ENCODE results near the gene NFKBIE. TPM values are rescaled to one million over a fixed set of nuclear protein-coding genes. Genes with fewer than 3 reads are reported as not detected.

NFKBIE gene
- total RNA-seq (2022; extraction: Qiagen RNA extraction; ENCODE audit: low read depth), result 9.6 to 18.6 TPM (median 11.9 TPM) in 5 replicates

DNA sequence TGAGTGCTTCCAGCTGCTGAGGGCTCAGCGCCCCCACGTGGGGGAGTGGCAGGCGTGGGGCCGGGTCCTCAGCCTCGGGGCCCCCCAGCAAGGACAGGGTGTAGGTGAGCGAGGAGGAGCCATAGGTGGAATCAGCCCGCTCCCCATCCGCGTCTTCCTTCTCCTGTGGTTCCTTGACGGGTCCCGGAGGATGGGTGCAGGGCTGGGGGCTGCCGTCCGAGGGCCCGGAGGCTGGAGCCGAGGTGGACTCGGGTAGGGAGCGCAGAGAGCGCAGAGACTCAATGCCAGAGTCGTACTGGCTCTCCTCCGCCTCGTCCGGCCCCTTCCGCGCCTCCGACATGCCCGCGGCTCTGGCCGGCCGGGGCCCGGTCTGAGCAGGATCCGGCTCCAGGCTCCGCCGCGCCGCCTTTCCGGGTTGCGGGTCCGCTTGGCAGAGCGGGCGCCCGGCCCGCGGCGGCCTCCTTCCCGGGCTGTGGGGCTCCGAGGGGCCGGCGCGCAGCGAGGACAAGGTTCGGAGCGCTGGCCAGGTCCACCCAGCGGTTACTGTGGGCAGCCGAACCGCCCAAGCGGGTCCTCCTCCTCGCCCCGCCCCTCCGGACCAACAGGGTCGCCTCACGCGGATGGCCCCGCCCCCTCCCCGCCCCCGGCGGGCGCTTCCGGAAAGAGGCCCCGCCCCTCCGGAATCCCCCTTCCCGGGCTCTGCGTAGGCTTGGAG lies at the start of gene NFKBIE:
NFKBIE (minus strand) TSS at position 545 of the 715 bp plus-strand sequence; CDS start at position 340, 205 bp downstream.

GRCh38 chr6:44312901-44313788 lies 47.8 kb upstream of the NFKBIE start, which contains the start of gene AARS2:
TSS of gene AARS2 (minus strand) at chr6:44313347. CDS start at chr6:44313323, 24 bp downstream.

GRCh38 chr6:44269921-44270525 lies 4.7 kb upstream of the NFKBIE start, which contains the start of gene TMEM151B:
TSS of gene TMEM151B (plus strand) at chr6:44270450. CDS start at chr6:44270743, 293 bp downstream.

DNA sequence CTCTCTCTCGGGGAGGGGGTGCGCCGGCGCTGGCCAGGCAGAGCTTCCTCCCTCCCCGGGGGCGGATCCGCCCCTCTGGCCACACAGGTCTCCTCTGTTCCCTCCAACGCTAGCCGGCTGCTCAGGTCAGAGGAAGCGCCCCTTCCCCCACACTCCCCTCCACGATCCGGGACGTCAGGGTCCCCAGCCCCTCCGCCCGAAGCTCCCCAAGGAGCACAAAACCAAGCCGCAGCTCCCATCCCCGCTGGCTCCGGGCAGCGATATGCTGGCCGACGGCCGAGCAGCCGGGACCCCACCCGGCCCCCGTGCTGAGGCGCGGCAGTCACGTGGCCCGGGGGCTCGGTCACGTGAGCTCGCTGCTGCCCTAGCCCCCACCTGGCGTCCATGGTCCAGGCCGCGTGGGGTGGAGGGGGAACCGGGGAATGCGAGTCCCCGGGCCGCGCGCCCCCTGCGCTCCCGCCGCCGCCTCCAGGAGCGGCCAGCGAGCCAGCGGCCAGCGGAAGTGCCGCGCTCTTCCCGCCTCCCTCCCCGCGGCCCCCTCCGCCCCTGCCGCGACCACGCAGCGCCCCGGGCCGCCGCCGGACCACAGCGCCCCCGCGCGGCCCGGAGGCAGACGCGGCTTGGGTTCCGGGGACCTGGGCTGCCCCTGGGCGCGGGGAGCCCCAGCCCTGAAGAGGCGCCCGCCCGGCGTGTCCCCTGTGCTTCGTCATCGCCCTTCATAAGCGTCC lies 8.2 kb downstream of the NFKBIE start, which contains the start of gene SLC35B2:
SLC35B2 (minus strand) TSS at position 504 of the 728 bp plus-strand sequence; CDS start at position 386, 118 bp downstream.

DNA sequence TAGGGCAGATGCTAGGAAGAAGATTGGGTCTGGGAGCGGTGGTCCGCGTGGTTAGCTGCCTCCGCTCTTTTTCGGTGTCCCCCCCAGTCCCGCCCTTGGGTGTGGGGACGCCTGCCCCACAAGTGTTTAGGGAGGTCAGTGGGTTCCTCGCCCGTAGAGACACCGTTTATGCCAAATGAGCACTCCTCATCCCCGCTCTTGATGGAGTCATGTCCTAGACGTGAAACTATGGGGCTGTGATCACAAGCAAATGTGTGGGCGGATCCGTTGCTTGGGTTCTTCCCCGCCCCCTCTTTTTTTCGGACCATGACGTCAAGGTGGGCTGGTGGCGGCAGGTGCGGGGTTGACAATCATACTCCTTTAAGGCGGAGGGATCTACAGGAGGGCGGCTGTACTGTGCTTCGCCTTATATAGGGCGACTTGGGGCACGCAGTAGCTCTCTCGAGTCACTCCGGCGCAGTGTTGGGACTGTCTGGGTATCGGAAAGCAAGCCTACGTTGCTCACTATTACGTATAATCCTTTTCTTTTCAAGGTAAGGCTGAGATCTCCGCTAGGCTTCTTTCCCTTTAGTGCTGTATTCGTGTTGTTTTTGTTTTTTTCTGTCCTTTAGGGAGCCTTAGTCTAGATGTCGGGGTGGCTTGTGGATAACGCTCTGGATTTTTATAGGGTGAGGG lies 18.6 kb downstream of the NFKBIE start, which contains the start of gene HSP90AB1:
HSP90AB1 (plus strand) TSS at position 439 of the 675 bp plus-strand sequence. CDS start 1,529 bp downstream, outside the sequence.

DNA sequence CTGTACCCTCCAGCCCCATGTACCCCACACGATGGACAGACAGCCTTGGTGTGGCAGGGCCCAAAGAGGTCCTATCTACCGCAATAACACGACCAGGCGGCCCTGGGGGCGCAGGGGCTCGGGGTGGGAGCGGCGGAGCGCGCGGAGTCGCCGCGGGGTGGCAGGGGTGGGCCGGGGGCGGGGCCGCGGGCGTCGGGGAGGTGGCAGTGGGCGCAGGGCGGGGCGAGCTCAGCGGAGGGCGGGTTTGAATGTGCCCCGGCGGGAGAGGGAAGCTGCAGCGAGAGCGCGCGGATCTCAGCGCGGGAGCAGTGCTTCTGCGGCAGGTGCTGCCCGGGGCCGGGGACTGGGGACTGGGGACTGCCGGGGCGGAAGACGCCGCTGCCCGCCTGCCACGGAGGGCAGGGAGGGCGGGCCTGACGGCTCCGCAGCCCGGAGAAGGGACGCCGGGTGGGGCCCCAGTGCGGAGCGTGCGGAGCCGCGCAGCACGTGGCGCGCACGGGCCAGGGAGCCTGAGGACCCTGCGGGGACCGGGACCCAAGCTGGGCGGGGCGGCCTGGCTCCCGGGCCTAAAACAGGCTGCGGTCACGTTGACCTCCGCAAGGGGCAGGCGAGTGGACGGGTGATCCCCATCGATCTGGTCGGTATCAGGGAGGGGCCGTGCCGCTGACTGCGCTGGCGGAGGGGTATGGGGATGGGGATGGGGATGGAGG lies 41.9 kb downstream of the NFKBIE start, which contains the start of gene SLC29A1:
SLC29A1 (plus strand) TSS at position 277 of the 710 bp plus-strand sequence. CDS start 3,719 bp downstream, outside the sequence.

DNA sequence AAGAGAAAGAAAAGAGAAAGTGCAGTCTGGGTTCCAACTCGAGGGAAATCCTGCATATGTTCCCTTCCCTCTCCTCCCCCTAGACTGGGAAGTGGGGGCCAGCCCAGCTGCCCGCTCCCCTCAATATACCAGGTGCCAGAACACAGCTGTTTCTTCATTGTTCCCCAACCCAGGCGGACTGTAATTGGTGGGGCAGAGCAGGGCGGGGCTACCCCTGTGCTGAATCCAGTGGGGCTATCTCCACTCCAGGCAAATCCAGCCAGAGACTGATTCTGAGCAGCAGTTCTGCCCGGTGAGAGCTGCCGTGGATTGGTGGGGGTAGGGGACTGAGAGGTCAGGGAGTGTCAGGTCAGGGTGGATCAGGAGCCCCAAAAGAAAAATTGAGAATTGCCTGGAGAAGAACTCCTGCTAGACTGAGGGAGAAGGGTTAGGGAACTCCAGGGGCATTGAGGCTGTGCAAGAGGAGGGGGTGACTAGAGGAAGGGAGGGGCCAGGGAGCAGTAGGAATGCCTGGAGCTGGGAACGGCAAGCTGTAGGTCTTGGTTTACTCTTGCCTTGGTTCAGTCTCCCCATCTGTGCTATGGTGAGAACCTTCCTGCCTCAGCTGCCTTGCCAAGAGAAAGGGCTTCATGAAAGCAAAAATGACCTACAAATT lies 48.5 kb downstream of the NFKBIE start, which contains the start of gene MYMX:
MYMX (plus strand) TSS at position 250 of the 655 bp plus-strand sequence. CDS start 546 bp downstream, outside the sequence.

Other genes with a start within 250 kb of the NFKBIE start
- 58.5 to 83.5 TPM (median 70.8 TPM) in 5 replicates for gene MRPL14, start 138.1 kb downstream of the NFKBIE start, total RNA-seq (2022; extraction: Qiagen RNA extraction; ENCODE audit: low read depth)
- gene TMEM63B, start 138.0 kb downstream of the NFKBIE start, total RNA-seq (2022; extraction: Qiagen RNA extraction; ENCODE audit: low read depth), result 12.1 to 17.3 TPM (median 16.4 TPM) in 5 replicates
- not detected in 5 replicates for gene CAPN11, start 106.7 kb downstream of the NFKBIE start, total RNA-seq (2022; extraction: Qiagen RNA extraction; ENCODE audit: low read depth)
- gene MYMX, start 48.6 kb downstream of the NFKBIE start, total RNA-seq (2022; extraction: Qiagen RNA extraction; ENCODE audit: low read depth), result not detected in 5 replicates
- gene SLC29A1, start 42.0 kb downstream of the NFKBIE start, total RNA-seq (2022; extraction: Qiagen RNA extraction; ENCODE audit: low read depth), result 39.0 to 57.6 TPM (median 53.1 TPM) in 5 replicates
- 1,151 to 1,429 TPM (median 1,269 TPM) in 5 replicates for gene HSP90AB1, start 18.4 kb downstream of the NFKBIE start, total RNA-seq (2022; extraction: Qiagen RNA extraction; ENCODE audit: low read depth)
- gene SLC35B2, start 8.0 kb downstream of the NFKBIE start, total RNA-seq (2022; extraction: Qiagen RNA extraction; ENCODE audit: low read depth), result 48.5 to 66.8 TPM (median 64.9 TPM) in 5 replicates
- 0.01 to 0.05 TPM in 2 of 5 replicates, not detected in the others for gene TMEM151B, start 4.9 kb upstream of the NFKBIE start, total RNA-seq (2022; extraction: Qiagen RNA extraction; ENCODE audit: low read depth)
- gene AARS2, start 47.8 kb upstream of the NFKBIE start, total RNA-seq (2022; extraction: Qiagen RNA extraction; ENCODE audit: low read depth), result 5.1 to 7.7 TPM (median 6.4 TPM) in 5 replicates
- not detected in 5 replicates for gene SPATS1, start 77.1 kb upstream of the NFKBIE start, total RNA-seq (2022; extraction: Qiagen RNA extraction; ENCODE audit: low read depth)
- gene CDC5L, start 122.2 kb upstream of the NFKBIE start, total RNA-seq (2022; extraction: Qiagen RNA extraction; ENCODE audit: low read depth), result 9.9 to 17.8 TPM (median 12.7 TPM) in 5 replicates